Hypothalamus (tissue), 51 donors: ENCODE measurements around the gene INTS11.
"Not testable (repeated sequence)": the region's sequence is repeated elsewhere in the genome, so short reads cannot be mapped to it uniquely, and the experiment has no call there.

ENCODE experiments used
- DNase-seq, 51 donors: peaks; one replicate each; lab custom pipeline; 2025; lab: John Stamatoyannopoulos, UW

Gene INTS11

DNA sequence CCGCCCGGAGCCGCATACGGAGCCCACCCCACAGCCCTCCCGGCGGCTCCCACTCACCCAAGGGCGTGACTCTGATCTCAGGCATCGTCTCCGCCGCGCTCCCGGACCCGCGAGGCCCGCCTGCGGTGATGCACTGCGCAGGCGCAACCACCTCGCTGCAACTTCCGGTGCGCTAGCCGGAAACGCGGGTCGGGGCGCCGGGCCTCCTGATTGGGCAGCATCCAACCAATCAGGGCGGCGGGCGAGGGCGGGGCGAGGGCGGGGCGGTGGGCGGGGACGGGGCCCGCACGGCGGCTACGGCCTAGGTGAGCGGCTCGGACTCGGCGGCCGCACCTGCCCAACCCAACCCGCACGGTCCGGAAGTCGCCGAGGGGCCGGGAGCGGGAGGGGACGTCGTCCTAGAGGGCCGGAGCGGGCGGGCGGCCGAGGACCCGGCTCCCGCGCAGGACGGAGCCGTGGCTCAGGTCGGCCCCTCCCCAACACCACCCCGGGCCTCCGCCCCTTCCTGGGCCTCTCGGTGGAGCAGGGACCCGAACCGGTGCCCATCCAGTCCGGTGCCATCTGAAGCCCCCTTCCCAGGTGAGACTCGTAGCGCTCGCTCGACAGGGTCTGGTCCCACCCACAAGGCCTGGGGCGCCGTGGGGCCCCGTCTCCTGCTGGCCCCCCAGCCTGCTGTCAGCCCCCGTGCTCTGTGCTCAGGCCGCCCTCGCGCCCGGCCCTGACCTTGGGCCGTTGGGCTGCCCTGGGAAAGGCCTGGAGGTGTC is at the start of gene INTS11, which contains the start of gene CPTP:
TSS of gene INTS11 (minus strand) at position 137 of the 764 bp plus-strand sequence. CDS start at position 85, 52 bp downstream.
TSS of gene CPTP (plus strand) at position 279 of the 764 bp plus-strand sequence. CDS start 2,109 bp downstream, outside the sequence.
- peak; percentile 50 to 96 (median 86) for DNase-seq

DNA sequence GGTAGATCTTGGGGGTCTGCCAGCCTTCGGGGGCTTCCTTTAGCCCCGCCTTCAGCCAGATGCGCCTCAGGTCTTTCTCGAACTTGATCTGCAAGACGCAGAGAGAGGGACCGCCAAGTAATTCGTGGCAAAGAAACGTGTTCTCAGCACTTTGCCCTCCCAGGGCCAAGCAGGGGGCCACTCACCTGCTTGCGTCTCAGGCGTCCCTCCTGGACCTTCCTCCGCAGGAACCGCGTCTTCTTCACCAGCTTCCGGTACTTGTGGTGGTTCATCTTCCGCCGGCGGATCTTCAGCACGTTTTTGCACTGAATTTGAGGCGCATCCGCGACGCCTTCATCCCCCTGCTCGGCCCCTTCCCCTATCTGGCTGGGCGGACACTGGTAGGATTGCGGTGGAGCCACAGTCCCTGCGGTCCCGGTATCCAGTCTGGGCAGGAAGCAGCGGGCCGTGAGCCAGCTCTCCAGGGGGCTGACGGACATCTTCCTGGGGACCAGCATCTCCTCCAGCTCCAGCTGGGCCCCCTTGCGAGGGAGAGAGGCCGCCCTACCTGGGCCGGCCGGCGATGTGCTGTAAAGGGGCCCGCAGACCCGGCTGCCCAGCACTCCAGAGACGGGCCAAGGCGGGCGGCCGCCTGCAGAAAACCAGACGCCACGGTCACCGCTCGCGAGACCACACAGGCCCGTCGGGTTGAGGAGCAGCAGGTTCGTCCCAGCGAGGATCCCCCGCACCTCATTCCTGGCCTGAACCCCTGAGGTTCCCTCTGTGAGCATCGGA is 49.5 kb upstream of the INTS11 start:
- DNase-seq: no peak

DNA sequence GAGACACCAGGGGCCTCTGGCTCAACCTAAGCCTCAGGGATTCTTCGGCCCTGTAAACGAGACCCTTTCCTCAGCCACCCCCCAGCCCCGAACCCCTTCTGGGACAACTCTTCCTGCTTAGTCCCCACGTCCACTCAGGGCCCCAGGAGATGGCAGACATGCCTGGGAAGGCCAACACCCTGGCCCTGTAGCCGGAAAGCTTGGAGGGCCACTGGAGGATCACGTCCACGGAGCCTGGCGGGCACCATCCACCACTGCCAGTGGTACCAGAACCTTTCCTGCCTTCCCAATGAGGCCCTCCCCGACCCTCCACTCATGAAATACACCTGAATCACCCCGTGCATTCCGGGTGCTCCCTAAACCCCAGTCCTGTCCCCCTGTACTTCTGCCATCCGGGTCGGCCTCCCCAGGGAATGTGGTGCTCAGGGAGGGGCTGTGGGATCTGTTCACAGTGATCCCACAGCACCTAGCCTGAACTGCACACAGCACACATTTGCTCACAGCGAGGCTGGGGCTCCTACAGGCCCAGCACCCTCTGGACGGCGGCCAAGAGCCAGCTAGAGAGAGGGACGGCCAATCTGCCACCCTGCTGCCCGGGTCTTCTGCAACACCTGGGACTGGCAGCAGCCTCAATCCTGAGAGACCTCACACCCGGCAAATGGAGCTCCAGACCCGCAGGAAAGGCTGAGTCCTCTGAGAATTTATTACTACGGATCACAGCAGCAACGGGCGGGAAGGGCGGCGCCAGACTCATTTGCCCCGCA is 48.8 kb upstream of the INTS11 start:
- no peak for DNase-seq

DNA sequence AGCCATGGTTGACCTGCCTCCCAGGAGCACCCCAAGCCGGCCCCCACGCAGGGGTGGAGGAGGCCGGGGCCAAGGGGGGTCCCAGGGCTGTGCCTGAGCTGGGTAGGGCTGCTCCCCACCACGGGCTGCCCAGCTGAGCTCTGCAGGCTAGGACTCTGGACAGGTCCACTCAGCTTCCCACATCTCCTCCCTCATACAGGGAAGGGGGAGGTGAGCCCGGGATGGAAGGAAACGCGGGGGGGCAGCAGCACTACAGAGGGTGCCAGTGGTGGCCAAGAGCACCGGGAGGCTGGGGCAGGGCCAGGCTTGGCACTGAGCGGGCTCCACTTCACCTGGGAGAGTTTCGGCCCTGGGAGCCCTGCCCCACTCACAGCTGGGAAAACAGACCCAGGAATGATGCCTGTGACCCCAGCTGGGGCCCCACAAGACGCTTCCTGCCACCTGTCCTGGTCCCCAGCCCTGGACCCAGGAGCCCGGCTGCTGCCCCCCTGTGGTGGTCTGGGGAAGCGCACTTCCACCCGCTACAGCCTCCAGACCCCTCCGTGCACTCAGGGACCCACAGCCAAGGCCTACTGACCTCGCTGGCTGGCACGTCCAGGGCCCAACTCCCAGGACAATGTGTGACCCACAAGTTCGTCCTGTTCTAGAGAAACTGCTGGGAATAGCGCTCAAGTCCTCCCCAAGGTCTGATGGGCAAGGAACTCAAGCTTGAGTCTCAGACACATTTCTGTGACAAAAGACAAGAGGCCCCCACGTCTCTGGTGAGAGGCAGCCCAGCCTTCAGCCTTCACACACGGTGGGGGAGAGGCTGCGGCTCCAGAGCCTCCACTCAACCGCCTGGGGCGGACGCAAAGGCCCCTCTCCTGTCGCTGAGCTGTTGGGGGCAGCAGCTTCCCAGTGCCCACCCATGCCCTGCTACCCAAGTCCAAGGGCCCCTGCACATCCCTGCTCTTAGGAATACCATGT is 47.6 kb upstream of the INTS11 start:
- peak in 24 of 51 donors; percentile 15 to 67 (median 35) for DNase-seq

DNA sequence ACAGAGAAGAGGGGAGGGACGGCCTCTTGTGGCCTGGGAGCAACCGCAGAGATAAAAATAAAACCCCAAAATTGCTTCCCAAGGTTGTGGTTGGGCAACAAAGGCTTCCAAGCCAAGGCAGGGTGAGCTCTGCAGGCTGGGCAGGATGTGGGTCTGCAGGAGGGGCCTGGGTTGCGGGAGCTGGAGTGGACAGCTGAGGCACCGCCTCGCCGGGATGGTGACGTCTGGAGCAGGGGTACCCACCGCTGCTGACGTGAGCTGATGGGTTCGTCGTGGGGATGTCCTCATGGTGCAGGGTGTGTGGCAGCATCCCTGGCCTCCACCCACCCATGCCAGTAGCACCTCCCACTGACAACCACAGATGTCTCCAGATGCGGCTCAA is 46.9 kb upstream of the INTS11 start:
- DNase-seq: no peak

DNA sequence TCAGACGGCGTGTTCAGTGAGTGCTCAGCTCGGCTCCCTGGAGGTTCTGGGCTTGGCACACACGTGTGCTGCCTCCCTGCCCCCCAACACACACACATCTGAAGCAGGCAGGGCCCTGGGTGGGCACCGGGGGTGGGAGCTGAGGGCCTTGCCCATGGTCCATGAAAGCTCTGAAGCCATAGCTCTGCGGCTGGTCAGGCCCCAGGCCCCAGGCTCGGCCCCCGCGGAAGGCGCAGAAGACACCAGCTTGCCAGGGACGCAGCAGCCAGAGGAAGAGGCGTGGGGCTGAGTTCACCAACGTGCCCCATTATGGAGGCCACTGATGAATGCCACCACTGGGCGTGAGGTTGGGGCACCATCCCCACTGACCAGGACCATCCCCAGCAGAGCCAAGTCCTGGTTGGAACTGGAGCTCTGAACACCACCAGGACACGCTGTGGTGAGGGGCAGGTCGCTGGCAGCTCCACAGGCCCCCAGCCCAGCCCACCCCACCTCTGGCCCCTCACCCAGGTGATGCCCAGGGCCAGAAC is 46.4 kb upstream of the INTS11 start:
- DNase-seq: no peak

DNA sequence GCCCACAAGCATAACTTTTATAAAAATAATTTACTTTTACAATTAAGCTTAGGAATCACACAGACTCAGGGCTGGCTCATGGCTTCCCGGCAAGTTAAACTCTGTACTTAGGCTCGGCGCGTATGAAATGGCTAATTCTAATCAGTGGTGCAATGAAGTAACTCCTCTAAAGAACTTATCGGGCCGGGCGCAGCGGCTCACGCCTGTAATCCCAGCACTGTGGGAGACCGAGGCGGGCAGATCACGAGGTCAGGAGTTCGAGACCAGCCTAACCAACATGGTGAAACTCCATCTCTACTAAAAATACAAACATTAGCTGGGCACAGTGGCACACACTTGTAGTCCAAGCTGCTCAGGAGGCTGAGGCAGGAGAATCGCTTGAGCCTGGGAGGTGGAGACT is 45.6 kb upstream of the INTS11 start:
- not testable (repeated sequence) for DNase-seq

DNA sequence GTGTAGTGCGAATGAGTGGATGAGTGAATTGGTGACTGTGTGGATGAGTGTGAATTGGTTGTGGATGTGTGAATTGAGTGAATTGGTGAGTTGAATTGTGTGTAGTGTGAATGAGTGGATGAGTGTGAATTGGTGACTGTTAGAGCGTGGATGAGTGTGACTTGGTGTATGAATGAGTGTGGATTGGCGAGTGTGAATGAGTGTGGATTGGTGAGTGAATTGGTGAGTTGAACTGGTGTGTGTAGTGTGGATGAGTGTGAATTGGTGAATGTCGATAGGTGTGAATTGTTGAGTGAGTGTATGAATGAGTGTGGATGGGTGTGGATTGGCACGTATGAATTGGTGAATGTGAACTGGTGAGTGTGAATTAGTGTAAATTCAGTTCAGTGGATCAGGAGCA is 42.9 kb upstream of the INTS11 start:
- DNase-seq: no peak

DNA sequence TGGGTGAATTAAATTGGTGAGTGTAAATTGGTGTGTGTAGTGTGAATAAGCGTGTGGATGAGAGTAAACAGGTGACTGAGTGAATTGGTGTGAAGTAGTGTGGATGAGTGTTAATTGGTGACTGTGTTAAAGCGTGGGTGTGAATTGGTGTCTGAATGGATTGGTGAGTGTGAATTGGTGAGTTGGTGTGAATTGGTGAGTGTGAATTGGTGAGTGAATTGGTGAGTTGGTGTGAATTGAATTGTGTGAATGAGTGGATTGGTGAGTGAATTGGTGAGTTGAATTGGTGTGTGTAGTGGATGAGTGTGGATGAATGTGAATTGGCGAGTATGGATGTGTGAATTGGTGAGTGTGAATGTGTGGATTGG is 42.2 kb upstream of the INTS11 start:
- DNase-seq: no peak

DNA sequence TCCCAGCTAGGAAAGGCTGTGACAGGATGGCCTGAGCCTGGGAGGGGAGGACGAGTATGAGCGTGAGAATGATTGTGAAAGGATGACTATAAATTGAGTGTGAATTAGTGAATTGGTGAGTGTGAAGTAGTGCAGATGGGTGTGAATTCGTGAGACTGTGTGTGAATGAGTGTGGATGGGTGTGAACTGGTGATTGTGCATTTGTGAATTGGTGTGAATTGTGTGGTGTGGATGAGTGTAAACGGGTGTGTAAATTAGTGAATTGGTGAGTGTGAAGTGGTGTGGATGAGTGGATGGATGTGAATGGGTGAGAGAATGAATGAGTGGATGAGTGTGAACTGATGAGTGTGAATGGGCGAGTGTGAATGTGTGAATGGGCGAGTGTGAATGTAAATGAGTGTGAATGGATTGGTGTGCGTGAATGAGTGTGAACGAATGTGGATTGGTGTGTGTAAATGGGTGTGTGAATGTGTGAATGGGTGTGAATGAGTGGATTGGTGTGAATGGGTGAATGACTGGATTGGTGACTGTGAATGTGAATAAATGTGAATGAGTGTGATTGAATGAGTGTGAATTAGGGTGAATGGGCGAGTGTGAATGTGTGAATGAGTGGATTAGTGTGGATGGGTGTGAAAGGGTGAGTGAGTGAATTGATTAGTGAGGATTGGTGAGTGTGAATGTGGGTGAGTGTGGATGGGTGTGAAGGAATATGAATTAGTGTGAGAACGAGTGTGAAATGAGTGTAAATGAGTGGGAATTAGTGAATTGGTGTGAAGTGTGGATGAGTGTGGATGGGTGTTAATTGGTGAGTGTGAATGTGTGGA is 41.6 kb upstream of the INTS11 start:
- DNase-seq: no peak

DNA sequence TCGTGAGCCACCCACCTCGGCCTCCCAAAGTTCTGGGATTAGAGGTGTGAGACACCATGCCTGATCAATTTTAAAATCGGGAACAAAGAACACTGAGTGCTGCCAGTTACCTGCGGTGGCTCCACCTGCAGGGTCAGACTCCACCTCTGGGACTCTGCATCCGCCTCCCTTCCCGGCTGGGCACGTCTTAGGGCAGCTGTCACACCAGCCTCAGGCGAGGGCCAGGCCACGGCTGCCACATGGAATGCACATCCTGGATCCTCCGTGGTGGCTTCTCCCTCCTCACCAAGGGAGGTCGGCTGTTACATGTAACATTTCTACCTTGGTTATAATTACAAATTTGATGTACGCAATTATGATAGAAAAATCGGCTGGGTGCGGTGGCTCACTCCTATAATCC is 39.8 kb upstream of the INTS11 start:
- no peak for DNase-seq

DNA sequence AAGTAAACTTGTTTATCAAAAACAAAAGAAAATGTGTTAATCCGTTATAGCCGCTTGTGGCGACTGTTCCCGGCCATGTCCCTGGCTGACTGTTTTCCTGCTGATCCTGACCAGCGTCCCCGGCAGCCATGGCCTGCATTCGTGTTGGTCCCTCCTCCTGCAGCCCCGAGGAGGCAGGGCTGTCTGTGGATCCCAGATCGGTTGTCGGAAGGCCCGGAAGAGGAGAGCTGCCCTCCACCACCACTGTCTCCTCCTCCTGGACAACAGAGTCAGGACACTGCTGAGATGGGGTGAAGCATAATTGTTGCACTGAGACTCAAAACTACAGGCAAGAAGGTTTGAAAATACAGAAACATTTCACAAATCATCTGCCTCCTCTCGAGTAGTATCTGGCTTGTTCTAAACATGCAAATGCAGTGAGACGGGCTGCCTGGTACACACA is 37.5 kb upstream of the INTS11 start:
- no peak for DNase-seq

DNA sequence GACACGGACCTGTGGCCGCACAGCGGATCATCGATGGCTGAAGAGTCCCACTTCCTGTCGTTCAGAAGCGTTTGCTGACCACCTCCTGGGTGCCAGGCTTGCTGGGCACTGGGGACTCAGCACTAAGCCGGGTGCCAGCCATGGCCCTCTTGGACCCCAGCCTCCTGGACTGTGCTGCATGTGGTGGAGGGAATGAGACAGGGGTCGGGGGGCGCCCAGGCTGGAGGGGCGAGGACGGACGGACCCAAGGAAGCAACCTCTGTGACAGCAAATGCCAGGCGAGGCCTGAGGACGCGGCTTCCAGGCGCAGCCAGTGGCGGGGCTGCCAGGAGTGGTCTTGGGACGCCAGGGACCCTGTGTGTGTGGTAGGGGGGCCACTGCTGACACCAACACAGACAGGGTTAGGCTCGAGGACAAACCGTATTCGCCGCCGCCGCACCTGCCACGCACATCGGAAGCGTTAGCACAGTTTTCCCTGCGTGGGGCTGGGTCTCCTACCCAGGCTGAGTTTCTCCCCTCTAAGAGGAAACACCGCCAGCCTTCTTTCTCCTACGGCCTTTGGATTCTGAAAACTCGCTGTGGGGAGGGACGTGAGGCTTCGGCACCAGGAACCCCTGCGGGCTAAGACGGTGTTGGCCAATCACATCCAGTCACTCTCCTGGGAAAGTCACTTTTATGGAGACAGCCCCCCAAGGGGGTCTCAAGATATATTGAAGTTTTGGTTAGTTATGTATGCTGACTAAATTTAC is 36.9 kb upstream of the INTS11 start:
- no peak for DNase-seq

DNA sequence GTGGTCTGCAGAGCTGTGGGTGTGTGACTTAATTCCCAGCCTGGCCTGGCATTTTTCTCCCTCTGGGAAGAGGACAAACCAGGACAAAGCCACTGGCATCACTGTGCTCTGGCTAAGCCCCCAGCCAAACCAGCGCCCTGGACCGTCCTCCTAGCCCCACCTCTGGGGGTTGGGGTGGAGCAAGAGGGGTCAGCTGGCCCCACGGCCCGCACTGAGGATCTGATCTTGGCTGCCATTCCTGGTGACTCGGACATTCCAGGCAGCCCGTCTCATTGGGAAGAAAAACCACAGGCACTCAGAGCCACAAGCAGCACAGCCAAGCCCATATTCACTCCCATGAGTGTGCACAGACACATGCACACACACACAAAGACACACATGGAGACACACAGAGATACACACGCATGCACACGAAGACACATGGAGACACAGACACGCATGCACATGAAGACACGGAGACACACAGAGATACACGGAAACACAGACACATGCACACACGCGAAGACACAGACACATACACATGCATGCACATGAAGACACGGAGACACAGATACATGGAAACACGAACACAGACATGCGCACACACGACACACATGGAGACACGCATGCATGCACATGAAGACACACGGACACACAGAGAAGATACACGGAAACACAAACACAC is 36.2 kb upstream of the INTS11 start:
- DNase-seq: peak in 6 of 51 donors; percentile 20 to 53 (median 34)

DNA sequence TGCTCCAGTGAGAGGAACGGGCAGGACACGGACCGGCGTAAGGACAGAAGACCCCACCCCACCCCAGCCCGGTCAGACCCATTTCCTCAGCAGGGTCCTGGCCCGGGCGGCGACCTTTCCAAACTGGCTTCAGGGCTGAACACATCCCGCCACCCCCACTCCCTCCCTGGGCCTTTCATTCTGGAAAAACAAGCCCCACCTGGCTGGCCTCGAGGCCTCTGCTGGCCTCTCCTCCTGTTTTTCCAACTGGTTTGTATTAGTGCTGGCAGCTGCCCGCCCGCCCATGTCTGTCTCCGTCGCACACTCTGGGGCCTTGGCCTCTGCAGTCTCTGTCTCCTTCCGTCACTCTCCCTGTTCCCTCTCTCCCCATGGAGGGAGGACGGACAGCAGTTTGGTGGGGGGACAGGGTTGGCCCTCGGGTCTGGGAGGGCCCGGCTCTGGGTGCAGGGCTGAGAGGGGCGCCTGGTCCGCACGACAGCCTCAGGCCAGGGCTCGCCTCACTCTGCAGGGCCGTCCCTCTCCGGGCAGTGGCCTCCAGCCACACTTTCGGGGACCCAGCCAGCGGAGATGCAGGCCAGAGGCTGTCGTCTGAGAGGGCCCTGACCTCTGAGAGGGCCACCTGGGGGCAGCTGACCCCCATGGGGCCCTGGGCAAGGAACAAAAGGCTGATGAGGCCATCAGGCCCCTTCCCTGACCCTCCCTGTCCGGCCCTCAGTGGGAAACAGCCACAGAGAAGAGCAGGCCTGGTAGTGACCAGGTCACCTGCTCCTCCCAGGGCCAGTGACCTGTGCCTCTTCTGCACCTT is 35.4 kb upstream of the INTS11 start:
- DNase-seq: no peak

DNA sequence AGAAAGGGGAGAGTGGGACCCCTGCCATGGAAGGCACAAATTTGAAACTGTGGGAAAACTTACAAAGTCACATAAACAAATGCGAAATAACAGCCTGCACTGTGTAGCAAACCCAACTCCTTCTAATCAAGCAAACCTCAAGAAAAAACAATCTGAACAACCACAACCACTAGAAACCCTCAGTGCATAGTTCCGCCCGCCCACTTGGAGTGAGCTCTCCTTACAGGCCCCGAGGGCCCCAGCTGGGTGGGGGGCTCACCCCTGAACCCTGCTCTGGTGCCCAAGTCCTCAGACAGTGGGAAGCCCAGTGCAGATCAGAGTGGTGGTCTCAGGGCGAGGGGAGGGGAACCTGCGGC is 34.8 kb upstream of the INTS11 start:
- DNase-seq: no peak
